ENCODE data around the gene BBS12.

BBS12 gene

DNA sequence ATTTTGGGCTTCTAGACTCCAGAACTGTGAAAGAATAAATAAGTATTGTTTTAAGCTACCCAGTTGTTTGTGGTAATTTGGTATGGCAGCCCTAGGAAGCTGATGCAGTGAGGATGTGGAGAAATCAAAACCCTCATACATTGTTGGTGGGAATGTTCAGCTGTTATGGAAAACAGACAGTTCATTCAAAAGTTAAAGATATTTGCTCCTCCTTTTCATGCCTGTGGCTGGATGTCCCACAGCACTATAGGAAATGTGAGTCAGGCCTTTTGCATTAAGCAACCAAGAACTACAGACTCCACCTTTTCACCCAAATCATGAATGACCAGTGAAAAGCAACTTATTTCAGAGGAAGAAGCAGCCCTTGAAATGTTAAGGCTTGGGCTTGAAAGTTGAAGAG is 6.7 kb downstream of the BBS12 start:
- TF ChIP-seq, protein P1, sequence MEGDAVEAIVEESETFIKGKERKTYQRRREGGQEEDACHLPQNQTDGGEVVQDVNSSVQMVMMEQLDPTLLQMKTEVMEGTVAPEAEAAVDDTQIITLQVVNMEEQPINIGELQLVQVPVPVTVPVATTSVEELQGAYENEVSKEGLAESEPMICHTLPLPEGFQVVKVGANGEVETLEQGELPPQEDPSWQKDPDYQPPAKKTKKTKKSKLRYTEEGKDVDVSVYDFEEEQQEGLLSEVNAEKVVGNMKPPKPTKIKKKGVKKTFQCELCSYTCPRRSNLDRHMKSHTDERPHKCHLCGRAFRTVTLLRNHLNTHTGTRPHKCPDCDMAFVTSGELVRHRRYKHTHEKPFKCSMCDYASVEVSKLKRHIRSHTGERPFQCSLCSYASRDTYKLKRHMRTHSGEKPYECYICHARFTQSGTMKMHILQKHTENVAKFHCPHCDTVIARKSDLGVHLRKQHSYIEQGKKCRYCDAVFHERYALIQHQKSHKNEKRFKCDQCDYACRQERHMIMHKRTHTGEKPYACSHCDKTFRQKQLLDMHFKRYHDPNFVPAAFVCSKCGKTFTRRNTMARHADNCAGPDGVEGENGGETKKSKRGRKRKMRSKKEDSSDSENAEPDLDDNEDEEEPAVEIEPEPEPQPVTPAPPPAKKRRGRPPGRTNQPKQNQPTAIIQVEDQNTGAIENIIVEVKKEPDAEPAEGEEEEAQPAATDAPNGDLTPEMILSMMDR (conservative IDR thresholded peaks at IDR 0.05), result no peak
- no peak for TF ChIP-seq ZFX (IDR thresholded peaks at IDR 0.05)
- H3K27ac ChIP-seq, result no peak overlapping the region

DNA sequence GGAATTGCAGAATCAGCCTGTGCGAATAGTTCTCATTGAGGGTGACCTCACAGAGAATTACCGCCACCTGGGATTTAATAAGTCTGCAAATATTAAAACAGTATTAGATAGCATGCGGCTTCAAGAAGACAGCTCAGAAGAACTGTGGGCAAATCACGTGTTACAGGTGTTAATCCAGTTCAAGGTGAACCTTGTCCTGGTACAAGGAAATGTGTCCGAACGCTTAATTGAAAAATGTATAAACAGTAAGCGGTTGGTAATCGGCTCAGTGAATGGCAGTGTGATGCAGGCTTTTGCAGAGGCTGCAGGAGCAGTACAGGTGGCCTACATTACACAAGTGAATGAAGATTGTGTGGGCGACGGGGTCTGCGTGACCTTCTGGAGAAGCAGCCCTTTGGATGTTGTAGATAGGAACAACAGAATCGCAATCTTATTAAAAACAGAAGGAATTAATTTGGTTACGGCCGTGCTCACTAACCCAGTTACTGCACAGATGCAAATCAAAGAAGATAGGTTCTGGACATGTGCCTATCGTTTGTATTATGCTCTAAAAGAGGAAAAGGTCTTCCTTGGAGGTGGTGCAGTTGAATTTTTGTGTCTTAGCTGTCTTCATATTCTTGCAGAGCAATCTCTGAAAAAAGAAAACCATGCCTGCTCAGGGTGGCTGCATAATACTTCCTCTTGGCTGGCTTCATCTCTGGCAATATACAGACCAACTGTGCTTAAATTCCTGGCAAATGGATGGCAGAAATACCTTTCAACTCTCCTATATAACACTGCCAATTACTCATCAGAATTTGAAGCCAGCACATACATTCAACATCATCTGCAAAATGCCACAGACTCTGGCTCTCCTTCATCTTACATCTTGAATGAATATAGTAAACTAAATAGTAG is 10.7 kb downstream of the BBS12 start:
- TF ChIP-seq ZFX (IDR thresholded peaks at IDR 0.05), result no peak
- TF ChIP-seq, protein P1 (conservative IDR thresholded peaks at IDR 0.05), result no peak
- no peak overlapping the region for H3K27ac ChIP-seq

DNA sequence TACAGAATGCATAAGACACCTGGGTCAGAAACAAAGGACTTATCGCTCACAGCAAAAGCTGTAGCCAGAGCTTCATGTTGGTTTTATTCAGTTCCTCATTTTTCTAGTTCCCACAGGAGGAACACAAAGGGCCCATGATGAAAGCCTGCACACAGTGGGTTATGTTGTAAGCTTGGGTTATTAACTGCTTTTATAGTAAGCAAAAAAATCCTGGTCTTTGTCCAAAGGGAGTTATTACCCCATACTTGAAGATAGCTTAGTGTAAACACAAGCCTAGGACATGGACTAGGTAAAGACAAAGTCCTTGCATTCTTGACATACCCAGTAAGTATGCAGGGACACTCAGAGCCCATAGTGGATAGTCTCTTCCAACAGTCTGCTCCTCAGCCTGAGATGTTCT is 11.7 kb downstream of the BBS12 start:
- no peak overlapping the region for H3K27ac ChIP-seq
- TF ChIP-seq ZFX (IDR thresholded peaks at IDR 0.05), result no peak

DNA sequence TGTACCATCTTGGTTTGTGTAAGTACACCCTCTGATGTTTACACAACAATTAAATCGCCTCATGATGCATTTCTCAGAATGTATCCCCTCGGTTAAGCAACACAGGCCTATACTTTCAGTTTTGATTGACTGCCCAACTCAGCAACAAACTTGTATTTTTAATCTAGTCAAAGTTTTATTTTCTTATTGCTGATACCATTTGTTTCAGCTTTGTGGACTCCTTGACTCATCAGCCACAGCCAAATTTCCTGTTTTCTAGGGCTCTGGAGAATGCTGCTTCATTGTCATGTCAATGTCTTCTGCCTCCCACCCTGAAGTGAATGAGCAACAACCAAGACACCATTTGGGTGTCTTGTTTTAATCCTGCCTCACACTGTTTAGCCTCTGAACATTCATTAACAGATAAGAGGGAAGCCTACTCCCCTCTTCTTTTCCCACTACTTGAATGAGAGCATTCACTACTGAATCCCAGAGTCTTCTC is 14.0 kb downstream of the BBS12 start:
- H3K27ac ChIP-seq, result no peak overlapping the region
- TF ChIP-seq, protein P1 (conservative IDR thresholded peaks at IDR 0.05), result no peak

DNA sequence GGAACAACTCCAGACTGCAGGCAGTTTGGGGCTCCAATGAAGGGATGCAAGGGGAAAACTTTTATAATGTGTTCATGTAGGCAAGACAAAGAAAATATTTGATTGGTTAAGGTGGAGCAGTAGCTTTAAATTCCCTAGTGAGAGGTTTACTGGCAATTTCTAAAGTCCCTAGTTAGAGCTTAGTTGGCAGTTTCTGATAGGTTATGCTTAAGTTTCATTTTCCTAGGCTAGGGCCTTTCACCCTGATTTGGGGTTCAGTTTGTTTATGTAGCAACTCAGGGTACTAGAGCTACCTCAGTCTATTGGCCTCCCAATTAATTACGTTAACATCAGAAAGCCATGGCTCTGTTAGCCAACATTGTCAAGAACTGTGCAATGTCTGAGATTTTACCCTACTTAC is 14.6 kb downstream of the BBS12 start:
- no peak for TF ChIP-seq ZFX (IDR thresholded peaks at IDR 0.05)
- TF ChIP-seq, protein P1 (conservative IDR thresholded peaks at IDR 0.05), result no peak
- H3K27ac ChIP-seq, result no peak overlapping the region

DNA sequence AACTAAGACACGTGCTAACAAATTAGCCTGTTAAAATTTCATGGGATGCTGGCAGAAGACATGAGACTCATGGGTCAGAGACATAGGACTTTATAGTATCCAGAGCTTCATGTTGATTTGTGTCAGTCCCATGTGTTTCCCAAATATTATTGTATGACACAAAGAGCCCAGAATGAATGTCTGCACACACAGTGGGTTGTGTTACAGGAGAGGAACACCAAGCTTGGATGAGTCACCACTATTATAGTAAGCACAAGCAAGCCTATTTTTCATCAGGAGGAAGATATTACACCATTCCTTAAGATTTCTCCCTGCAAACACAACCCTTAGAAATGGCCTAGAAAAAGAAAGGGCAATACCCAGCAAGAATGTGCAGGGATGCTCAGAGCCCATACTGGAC is 15.4 kb downstream of the BBS12 start:
- no peak for TF ChIP-seq ZFX (IDR thresholded peaks at IDR 0.05)
- TF ChIP-seq, protein P1 (conservative IDR thresholded peaks at IDR 0.05), result no peak
- no peak overlapping the region for H3K27ac ChIP-seq

DNA sequence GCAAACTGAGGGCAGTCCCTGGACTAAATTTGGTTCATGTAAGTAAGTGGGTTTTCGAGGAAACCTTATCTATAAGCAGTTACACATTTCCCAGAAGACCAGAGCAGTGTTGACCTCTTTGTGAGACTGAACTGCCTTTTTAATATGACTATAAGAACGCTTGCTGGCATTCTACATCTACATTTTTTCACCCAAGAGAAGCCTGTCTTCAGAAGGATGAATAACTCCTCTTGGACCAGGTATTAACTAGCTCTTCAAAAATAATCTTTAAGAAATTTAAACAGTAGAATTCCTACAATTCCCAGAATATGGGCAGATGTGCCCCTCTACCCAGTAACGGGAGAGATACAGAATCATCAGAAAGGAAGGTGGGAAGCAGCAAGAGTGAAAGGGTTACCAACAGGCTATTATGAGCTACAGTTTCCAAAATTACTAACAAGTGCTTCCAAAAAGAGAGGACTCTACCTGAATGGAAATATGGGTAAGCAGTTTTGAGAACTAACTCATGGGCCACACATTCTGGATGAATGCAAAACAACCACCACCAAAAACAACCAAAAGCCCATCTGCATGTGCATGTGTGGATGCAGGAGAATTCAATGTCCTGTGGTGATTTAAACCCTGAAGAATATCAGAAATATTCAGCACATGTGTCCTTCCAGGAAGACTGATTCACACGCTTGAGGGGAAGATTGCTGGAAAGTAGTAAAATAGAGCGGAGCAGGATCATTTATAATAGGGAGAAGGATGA is 17.4 kb downstream of the BBS12 start:
- H3K27ac ChIP-seq, result no peak overlapping the region
- TF ChIP-seq ZFX (IDR thresholded peaks at IDR 0.05), result no peak
- TF ChIP-seq, protein P1 (conservative IDR thresholded peaks at IDR 0.05), result no peak

Measured in C4-2B (cell line).